Caco-2 (cell line): ENCODE data around the gene GBP7. TPM values are rescaled to one million over a fixed set of nuclear protein-coding genes. Genes with fewer than 3 reads are reported as not detected.

Source experiments
- BruUV-seq: library from RNA; stranded (reverse); fragments of 400-500 nt; replicated peaks from 2 replicates; lab custom pipeline; 2021; lab: Mats Ljungman, UMichigan
- CTCF ChIA-PET: fragments of 300-600 bp; sonication (Branson Sonifier 250); formaldehyde crosslinking; loops from one replicate; lab custom pipeline; 2022; ENCODE audit warnings: antibody characterized with exemption; lab: Charles Lee
- POLR2A ChIA-PET: fragments of 300-600 bp; sonication (Branson Sonifier 250); formaldehyde crosslinking; loops from one replicate; lab custom pipeline; 2022; ENCODE audit warnings: antibody characterized with exemption; lab: Charles Lee
- DNase-seq, 2 experiments: peaks; one replicate each; pipeline versions ENCODE4 v3.0.0 to v3.0.0-alpha.2; 2020 to 2022
- H3K27me3 ChIP-seq: replicated peaks from 2 replicates; pipeline ENCODE4 v1.6.0; 2011; ENCODE audit warnings: low read length; ENCODE audit not compliant: control insufficient read depth, insufficient read depth
- H3K36me3 ChIP-seq: 2 replicates; pipeline ENCODE4 v1.5.1; 2011; ENCODE audit warnings: low read length; ENCODE audit not compliant: control insufficient read depth, insufficient read depth
- H3K4me1 ChIP-seq: fragments of 250-450 bp; sonication (Bioruptor Pico); 2 replicates; pipeline ENCODE4 v1.5.1; 2020; ENCODE audit warnings: mild to moderate bottlenecking
- H3K4me3 ChIP-seq: 2 replicates; pipeline ENCODE4 v1.5.1; 2011; ENCODE audit warnings: low read depth, mild to moderate bottlenecking, control low read depth, low read length
- H3K9me3 ChIP-seq: fragments of 250-450 bp; sonication (Bioruptor Pico); 2 replicates; pipeline ENCODE4 v1.5.1; 2020; ENCODE audit warnings: mild to moderate bottlenecking, moderate library complexity
- H3K27ac Mint-ChIP-seq: one replicate; pipeline ENCODE4 v1.8.0; 2022; ENCODE audit warnings: mixed read lengths; ENCODE audit not compliant: unreplicated experiment
- H3K27me3 Mint-ChIP-seq: one replicate; pipeline ENCODE4 v1.8.0; 2022; ENCODE audit warnings: mixed read lengths; ENCODE audit not compliant: insufficient read depth, unreplicated experiment
- H3K36me3 Mint-ChIP-seq: one replicate; pipeline ENCODE4 v1.8.0; 2022; ENCODE audit warnings: mild to moderate bottlenecking, mixed read lengths; ENCODE audit not compliant: insufficient read depth, unreplicated experiment
- H3K4me1 Mint-ChIP-seq: one replicate; pipeline ENCODE4 v1.8.0; 2022; ENCODE audit warnings: low read depth, mixed read lengths; ENCODE audit not compliant: unreplicated experiment
- H3K4me3 Mint-ChIP-seq: one replicate; pipeline ENCODE4 v1.8.0; 2022; ENCODE audit warnings: mild to moderate bottlenecking, moderate library complexity, mixed read lengths; ENCODE audit not compliant: unreplicated experiment
- H3K9me3 Mint-ChIP-seq: one replicate; pipeline ENCODE4 v1.8.0; 2022; ENCODE audit warnings: mixed read lengths; ENCODE audit not compliant: unreplicated experiment
- CTCF ChIP-seq, 2 experiments: fragments of 200-600 bp in 1 of 2; IDR thresholded peaks; 1 replicate in 1 of 2; 2 replicates in 1 of 2; pipeline versions ENCODE4 v1.5.1 to v1.8.0; 2011 to 2022; ENCODE audit warnings: antibody characterized with exemption in 1 of 2, control low read depth in 1 of 2, inconsistent platforms in 1 of 2, low read depth in 1 of 2, low read length in 1 of 2, mild to moderate bottlenecking in 1 of 2, moderate library complexity in 1 of 2; ENCODE audit not compliant: insufficient read depth in 1 of 2, severe bottlenecking in 1 of 2, unreplicated experiment in 1 of 2
- intact Hi-C: fragments of 100-400 bp; cut with micrococcal nuclease; formaldehyde crosslinking; loops from one replicate; pipeline ENCODE4 v1.10.0; 2022; ENCODE audit not compliant: unreplicated experiment
- total RNA-seq: library from RNA; stranded (reverse); gene quantifications from 2 replicates; pipeline ENCODE4 v1.2.3, GENCODE V29; 2022

GBP7 gene
- total RNA-seq, 1 experiment from 2014 or later: not detected

GRCh38 chr1:89203166-89203565 is 27.4 kb upstream of the GBP7 start:
- no peaks in the 10 kb centered on the region for H3K36me3 ChIP-seq
- ChIA-PET CTCF (interaction anchor here (0.6 kb wide), 1 partner anchor 352 kb away, joined by 3 read pairs; no protein-coding TSS in a partner anchor), POLR2A (no interaction called here)
- TF ChIP-seq CTCF (IDR thresholded peaks at IDR 0.05; ENCODE audit: insufficient read depth in 1 of 2, low read depth in 1 of 2, low read length in 1 of 2, severe bottlenecking in 1 of 2, unreplicated experiment in 1 of 2): no peak
- peaks cover 10% of the 10 kb centered on the region for H3K9me3 Mint-ChIP-seq
- peaks cover under 1% of the 10 kb centered on the region for H3K27me3 Mint-ChIP-seq
- intact Hi-C loops: no loop called here
- no peaks in the 10 kb centered on the region for H3K27me3 ChIP-seq
- H3K27ac Mint-ChIP-seq: no peak overlapping the region
- no peaks in the 10 kb centered on the region for H3K9me3 ChIP-seq
- BruUV-seq: no TSS peak
- no peaks in the 10 kb centered on the region for H3K4me1 ChIP-seq
- no peak overlapping the region for H3K4me3 Mint-ChIP-seq
- H3K4me1 Mint-ChIP-seq: no peaks in the 10 kb centered on the region
- H3K4me3 ChIP-seq: no peak overlapping the region
- no peak for DNase-seq
- H3K36me3 Mint-ChIP-seq: no peaks in the 10 kb centered on the region

GRCh38 chr1:89201106-89201794 is 25.4 kb upstream of the GBP7 start:
- H3K9me3 ChIP-seq: no peaks in the 10 kb centered on the region
- Mint-ChIP-seq H3K27ac (no peak overlapping the region), H3K4me3 (no peak overlapping the region), H3K9me3 (no peaks in the 10 kb centered on the region), H3K36me3 (no peaks in the 10 kb centered on the region), H3K27me3 (peaks cover 3% of the 10 kb centered on the region), H3K4me1 (no peaks in the 10 kb centered on the region)
- POLR2A ChIA-PET: no interaction called here
- no peaks in the 10 kb centered on the region for H3K27me3 ChIP-seq
- H3K36me3 ChIP-seq: no peaks in the 10 kb centered on the region
- H3K4me1 ChIP-seq: no peaks in the 10 kb centered on the region
- no peak for TF ChIP-seq CTCF (IDR thresholded peaks at IDR 0.05; ENCODE audit: insufficient read depth in 1 of 2, low read depth in 1 of 2, low read length in 1 of 2, severe bottlenecking in 1 of 2, unreplicated experiment in 1 of 2)
- no TSS peak for BruUV-seq
- intact Hi-C loops: no loop called here
- CTCF ChIA-PET: no interaction called here
- no peak for DNase-seq
- H3K4me3 ChIP-seq: no peak overlapping the region

- no peak for DNase-seq
- no peak overlapping the region for H3K4me3 ChIP-seq
- TF ChIP-seq CTCF (IDR thresholded peaks at IDR 0.05; ENCODE audit: insufficient read depth in 1 of 2, low read depth in 1 of 2, low read length in 1 of 2, severe bottlenecking in 1 of 2, unreplicated experiment in 1 of 2): no peak
- no peaks in the 10 kb centered on the region for H3K36me3 ChIP-seq
- POLR2A ChIA-PET: no interaction called here
- Mint-ChIP-seq H3K27ac (no peak overlapping the region), H3K27me3 (peaks cover 3% of the 10 kb centered on the region), H3K4me1 (no peaks in the 10 kb centered on the region), H3K36me3 (no peaks in the 10 kb centered on the region), H3K4me3 (no peak overlapping the region), H3K9me3 (no peaks in the 10 kb centered on the region)
- CTCF ChIA-PET: no interaction called here
- no peaks in the 10 kb centered on the region for H3K4me1 ChIP-seq
- no peaks in the 10 kb centered on the region for H3K9me3 ChIP-seq
- H3K27me3 ChIP-seq: no peaks in the 10 kb centered on the region
- BruUV-seq: no TSS peak
- intact Hi-C loops: no loop called here
Observed at GRCh38 chr1:89200663-89201062, 24.9 kb upstream of the GBP7 start.
